A673 (cell line): ENCODE data around the gene XYLB.

Source experiments
- CTCF ChIP-seq: fragments of 300-800, 200-600 bp; sonication (generic); conservative IDR thresholded peaks from 2 replicates; pipeline ENCODE4 v1.5.1; 2017; ENCODE audit warnings: low read depth, mild to moderate bottlenecking, antibody characterized with exemption, low read length, moderate library complexity, mixed read lengths
- EZH2 ChIP-seq: fragments of 200-600 bp; sonication (generic); IDR thresholded peaks from 2 replicates; pipeline ENCODE4 v1.6.1; 2017; ENCODE audit warnings: borderline replicate concordance, low read depth, mild to moderate bottlenecking, mixed read lengths, antibody characterized with exemption, low read length; ENCODE audit not compliant: poor library complexity, severe bottlenecking

GRCh38 chr3:38331257-38332022 lies 15.1 kb upstream of the XYLB start:
- TF ChIP-seq CTCF (no peak), EZH2 (no peak)
